Measurements from ENCODE around the gene LRRC4C.
"Not testable (repeated sequence)": the region's sequence is repeated elsewhere in the genome, so short reads cannot be mapped to it uniquely, and the experiment has no call there.

LRRC4C gene

DNA sequence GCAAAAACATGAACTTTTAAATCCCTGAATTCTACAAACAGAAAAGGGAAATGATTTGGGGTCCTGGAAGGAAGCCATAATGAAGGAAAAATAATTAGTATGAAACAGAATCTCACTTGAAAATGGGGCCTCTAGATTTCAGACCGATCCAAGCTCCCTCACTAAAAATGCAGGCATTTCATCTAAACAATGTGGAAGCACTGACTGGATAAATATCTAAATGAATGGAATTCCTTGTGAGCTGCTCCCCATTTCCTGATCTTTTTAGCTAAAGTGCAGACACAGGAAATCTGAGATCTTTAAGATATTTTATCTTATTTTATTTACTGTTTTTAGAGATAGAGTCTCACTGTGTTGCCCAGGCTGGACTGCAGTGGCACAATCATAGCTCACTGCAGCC, 1255.8 kb downstream of the LRRC4C start:
- DNase-seq = no peak

DNA sequence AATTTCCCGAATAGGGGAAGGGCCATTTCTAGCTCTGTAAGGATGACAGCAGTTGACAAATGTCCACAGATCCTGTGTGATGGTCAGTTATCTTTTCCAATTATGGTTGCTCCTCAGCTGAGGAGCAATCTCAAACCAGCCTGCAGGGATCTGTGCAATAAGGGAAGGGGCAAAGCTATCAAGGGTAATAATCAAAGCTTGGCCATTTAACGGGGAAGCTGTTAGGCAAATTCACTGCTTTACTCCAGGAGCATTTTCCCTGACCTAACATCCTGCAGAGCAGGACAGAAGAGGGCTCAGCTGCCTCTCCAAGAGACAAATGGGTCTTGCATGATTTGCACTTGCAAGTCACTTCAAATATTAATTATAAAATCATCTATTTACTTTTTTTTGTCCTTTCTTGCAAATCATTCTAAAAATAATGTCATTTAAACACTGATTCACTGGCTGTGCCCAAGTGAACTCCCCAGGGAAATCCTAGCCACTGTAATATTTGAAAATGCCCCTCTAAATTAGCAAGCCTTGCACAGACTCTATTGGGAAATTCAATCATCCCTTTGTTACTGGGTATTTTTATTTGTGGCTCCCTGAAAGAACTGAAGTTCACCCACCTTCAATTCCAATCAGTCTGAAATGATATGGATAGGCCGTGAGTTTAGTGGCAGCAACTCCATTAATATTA, 1256.7 kb downstream of the LRRC4C start:
- DNase-seq = no peak

DNA sequence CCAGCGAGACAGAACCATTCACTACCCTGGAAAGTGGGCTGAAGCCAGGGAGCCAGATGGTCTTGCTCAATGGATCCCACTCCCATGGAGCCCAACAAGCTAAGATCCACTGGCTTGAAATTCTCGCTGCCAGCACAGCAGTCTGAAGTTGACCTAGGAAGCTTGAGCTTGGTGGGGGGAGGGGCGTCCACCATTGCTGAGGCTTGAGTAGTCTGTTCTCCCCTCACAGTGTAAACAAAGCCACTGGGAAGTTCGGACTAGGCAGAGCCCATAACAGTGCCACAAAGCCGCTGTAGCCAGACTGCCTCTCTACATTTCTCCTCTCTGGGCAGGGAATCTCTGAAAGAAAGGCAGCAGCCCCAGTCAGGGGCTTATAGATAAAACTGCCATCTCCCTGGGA, 1266.9 kb downstream of the LRRC4C start:
- not testable (repeated sequence) for DNase-seq

DNA sequence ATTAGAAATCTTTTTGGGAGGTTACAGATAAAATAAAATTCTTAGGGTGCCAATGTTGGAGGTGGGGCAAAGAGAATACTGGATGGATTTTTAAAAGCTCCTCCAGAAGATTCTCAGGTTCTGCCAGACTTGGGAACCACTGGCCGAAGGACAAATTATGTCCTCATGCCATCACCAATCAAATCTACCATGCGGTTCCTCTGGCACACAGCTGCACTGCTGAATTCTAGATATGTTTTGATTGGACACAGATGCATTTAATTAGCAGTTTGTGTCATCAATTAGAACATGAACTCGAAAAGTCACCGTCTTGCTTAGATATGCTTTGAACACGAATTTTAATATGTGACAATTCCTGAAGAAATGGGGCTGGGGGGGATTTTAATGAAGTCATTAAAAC, 1269.2 kb downstream of the LRRC4C start:
- no peak for DNase-seq

DNA sequence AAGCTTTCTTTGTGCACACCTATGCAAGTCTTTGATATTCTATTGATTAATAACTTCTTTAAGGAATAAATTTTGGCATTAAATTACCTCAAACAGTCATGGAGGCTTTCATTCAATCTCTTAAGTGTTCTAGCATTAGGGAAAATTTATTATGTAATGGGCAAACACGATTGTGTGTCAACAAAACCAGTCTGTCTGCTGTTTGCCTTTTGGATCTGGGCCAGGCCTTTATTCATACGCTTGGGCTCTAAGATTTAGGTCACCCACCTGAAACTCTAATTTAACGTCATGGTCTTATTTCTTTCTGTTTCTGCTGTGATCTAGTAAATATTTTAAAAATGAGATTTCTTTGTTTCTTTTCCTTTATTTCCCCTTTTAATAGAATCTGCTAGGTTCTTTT, 1270.6 kb downstream of the LRRC4C start:
- DNase-seq = no peak

DNA sequence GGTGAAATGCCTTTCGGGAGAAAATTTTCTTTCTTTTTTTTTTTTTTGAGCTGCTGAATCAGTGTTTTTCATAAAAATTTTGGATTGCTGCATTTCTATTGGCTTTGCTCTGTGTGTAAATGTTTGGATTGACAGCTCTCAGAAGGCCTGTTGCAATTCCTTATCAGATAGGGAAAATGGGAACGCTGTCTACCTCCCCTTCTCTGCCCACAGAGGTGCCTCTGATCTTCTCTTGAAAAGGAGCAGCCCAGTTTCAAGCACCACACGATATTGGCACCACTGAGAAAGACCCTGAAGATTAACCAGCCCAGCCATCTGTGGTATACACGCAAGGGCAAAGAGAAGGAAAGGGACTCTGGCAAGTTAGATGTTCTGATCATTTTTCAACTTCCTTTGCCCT, 1272.2 kb downstream of the LRRC4C start:
- no peak for DNase-seq

DNA sequence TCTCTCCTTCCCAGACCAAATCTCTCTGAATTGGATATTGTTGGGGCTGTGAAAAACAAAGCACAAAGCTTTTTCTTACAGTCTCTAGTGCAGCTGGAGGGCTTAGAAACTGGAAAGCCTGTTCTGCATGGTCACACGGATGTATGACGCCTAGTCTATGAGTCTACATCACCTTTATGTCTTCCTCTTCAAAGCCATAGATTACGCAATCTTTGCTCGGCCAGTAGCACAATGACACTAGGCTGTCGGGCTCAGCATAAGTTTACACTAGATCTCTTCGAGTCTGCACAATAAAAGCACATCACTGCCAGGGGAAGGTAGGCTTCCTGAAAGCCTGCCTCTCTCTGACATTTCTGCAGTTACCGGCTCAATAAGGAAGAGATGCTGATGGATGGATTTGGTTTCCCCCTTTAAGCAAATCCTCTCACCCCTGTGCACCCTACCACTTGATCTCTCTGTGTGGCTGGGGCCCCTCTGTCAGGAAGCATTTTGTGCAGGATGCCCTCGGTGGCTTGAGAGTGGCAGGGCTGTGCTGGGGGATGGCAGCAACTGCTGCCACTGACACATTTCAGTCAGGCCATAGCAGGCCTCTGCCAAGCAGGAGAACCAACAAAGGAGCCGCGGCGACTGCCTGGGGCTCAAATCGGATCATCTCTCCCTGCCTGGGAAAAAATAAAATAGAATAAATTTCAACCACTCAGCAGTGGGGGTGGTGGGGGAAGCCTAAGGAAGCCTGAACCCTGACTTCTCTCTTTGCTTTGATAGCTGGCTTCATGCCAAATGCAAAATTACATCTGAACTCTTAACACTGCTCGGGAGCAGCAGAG, 1272.8 kb downstream of the LRRC4C start:
- no peak for DNase-seq

DNA sequence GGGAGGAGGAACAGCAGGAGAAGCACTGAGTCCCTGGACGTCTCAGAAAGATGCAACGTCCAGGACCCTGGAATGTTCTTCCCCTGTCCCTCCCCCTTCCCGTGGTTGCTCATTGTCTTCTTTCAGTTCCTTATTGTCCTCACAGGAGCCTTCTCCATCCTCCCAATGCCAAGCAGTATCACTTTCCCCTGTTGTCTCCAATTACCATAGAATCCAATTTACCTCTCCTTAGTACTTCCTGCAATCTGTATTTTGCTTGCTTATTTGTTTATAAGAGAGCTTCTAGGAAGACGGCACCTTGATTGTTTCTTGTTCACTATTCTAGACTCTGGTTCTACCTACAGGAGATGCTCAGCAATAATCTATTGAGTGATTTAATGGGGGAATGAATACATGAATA, 1273.7 kb downstream of the LRRC4C start:
- no peak for DNase-seq

DNA sequence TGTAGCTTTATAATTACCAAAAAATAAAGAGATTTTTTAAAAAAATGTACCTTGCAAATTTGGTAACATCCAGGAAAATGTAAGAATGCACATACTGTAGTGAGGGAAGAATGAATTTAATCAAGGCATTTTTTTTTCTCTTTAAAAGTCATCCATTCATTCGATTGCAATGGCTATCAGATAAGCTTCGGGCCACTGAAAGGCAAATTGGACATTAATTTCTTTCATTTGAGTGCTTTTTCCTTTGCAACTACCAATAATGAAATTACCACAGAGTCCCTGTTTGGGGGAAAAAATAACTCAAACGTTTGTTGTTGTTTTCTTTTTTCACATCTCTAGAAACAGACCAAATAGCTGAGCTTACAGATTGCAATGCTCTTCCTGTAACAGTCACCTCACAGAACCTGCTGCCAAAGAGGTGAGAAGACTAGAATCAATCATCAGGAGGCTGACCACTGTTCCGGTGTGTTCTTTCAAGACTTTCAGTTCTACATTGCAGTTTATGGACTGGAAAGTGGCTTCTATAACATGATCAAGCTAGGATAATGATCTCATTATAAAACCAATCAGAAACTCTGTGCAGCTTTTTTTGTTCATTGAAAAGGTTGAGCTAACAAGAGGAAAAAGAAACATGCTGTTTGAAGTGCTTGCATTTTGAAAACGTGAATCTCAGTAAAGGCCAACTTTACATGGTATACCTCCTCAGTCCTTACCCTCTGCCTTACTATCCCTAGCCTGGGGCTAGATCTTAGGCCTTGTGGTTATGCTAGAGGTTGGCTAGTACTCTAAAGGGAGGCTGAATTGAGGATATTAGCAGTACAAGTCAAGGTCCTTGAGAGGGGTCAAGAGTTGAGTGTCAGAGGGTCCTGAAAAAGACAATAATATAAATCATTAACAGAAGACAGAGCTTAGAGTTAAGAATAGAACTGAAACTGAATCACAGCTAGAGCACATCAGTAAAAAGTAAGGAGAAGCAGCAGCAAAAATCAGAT, 1276.1 kb downstream of the LRRC4C start:
- DNase-seq = no peak

DNA sequence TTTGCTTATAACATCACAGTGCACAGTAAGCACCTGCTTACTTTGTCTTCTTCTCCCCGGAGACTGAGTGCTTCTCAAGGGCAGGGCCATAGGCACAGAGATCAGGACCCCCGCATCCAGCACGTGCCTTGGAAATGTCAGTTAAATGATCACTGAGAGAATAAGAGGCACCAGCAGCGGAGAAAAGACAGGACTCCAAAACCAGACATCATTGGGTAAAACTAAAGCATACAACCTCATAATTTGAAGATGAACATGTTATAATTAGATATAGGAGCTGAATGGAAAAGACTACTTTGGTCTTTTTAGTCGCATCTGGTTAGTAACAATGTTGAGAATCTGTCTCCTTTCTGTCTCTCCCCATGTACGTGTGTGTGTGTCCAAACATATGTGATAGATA, 1279.9 kb downstream of the LRRC4C start:
- DNase-seq = no peak

DNA sequence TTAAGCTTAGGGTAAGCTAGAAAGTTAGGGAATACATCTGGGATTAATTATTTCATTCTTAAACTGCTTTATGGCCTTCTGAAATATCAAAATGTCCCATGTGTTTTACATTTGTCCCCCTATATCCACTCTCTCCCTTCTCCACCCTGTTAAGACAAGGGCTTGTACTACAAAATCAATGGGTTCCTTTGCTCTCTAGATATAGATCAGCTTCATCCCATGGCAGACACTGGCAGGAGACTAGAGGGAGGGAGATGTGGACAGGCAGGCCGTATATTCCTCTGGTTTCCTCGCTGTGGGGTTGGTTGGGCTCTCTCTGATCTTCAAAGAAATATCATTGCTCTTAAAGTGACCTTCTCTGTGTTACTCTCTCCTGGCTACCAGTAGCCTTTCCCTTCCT, 1281.0 kb downstream of the LRRC4C start:
- no peak for DNase-seq

DNA sequence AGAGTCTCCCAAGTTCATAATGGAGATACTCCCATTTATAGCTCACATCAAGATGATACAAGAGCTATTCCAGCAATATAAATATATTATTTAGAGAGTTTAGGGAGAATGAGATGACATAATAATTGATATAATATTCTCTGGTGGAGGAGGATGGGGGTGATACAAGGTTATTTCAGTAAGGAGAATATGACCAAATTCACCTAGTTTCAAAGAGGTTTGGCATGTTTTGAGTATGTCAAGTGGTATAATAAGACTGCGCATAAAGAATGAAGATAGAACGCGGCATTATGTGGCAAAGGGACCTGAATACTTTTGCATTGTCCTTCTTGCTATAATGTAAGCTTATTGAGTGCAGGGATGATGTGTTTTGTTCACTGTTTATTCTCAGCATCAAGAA, 1283.5 kb downstream of the LRRC4C start:
- DNase-seq = no peak

DNA sequence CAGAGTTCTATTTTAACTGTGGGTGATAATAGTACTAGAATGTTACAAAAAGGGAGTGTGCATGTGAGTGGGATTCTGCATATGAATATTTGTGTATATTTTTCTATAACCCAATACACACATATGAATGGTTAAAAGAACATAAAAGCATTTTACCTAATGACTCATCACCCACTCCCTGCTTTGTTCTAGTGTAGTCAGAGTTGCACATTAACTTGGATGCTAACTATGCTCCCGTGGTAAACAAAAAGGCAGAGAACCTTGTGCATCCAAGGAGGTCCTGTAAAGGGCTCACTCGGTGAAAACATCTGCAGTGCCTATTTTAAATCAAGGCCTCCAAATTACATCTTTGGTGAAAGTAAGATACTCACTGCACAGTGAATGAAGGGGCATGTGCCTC, 1289.4 kb downstream of the LRRC4C start:
- DNase-seq = no peak

DNA sequence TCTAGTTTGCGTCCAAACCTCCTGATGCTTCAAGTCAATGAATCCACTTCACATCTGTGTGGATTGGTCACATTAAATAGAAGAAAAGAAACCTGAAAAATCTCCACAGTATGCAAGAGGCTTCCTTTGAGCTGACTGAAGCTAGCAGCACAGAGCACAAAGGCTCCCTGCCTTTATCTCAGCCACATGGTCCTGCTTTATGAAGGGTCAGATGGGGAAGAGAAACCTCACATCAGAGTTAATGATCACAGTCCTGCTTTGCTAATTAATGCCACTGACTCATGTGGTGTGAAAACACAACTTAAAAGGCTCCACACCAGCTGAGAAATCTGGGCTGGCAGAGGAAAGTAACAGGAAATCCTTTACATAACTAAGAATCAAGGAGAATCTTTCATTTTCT, 1291.0 kb downstream of the LRRC4C start:
- DNase-seq = no peak

DNA sequence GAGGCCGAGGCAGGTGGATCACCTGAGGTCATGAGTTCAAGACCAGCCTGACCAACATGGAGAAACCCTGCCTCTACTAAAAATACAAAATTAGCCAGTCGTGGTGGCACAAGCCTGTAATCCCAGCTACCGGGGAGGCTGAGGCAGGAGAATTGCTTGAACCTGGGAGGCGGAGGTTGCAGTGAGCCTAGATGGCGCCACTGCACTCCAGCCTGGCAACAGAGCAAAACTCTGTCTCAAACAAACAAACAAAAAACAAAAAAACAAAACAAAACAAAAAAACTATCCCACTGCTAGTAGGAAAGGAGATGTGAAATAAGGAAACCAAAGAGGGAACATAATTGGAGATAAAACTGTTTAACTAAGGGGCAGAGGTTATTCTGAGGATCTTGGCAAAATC, 1291.6 kb downstream of the LRRC4C start:
- not testable (repeated sequence) for DNase-seq

DNA sequence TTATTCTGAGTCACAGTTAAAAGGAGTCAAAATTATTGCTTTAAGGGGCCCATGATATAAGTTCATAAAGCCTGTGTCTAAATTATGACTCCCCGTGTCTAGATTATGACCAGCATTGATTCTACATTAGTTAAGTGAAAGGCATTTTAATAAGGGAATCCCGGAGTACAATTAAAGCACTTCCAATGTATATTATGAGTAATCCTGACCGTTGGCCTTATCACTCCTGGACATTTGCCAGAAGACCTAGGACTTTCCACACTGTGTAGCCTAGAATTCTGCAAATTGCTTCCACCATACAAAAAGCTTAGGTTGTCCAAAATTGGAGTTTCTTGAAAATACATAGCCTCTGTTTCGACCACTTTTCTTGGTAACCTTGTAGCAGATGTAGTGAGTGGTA, 1292.6 kb downstream of the LRRC4C start:
- DNase-seq = no peak

DNA sequence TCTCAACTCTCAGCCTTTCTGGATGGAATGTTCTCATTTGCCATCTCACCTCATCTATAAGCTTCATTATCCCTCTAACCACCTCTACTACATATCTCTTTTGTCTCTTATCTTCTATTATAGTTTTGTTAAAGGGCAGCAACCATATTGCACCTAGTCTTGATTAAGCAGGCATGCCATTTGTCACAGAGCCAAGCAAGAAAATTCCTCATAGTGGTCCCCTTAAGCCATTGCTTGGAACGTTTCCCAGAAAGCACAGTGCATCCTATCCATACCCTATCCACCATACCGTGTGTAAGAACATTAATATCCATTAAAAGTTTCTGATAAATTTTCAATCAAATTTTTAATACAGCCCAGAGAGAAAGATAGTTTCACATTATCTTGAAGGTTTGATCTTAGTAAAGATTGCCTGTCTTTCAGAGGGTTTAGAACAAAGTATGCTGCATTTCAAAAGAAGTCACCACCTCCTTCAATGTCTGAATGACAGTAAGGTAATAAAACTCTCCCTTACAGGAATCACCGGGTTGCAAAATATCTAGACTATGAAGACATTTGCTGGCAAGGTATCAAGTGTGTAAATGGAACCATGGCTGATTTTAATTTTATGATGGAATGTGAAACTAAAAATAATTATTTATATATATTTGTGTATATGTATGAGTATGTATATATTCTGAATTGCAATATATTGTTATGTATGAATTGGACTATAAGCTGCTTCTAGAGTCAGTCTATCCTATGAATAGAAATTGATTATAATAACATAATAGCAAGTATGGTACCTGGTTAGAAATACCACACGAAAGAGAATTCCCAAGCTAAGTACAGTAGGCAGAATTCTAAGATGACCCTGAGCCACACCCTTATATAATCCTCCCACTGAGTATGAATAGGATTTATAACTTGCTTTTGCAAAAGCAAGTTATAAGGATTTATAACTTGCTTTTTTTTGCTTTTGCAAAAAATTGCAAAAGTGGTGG, 1296.3 kb downstream of the LRRC4C start:
- no peak for DNase-seq

DNA sequence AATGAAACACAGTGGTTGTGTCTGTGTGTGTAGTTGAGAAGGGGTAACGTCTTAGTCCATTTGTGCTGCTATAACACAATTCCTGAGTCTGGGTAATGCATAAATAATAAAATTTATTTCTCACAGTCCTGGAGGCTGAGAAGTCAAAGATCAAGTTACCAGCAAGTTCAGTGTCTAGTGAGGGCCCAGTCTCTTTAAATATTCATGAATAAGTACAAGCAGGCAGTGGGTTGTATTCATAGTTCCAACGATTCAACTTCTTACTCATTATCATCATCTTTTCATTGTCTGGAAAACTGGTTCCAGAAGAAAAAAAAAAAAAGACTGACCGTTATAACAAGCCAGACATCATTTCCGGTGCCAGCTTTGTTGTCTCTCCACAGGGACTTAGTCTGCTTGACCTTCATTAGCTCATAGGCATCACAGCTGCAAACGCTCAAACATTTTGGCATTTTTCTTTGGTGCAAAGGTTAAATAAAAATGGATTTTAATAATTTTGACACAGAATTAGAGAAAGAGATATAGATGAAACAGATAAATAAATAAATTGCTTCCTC, 1297.5 kb downstream of the LRRC4C start:
- no peak for DNase-seq

DNA sequence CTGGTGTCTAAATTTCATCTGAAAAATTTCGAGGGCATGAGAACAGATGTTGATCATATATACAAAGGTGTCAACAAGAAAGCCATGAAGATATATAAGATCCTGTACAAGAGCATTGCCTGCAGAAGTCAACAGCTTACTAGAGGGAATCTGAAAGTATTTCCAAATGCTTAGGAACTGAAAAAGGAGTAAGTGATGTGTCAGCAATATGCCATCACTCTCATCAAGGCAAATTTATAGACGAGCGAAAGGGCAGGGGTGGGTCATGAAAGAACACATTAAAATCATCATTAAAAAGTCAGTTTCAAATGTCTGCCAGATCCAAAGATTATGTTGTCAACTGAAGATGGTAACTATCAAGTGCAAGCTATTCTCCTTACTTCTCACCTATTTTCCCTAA, 1299.0 kb downstream of the LRRC4C start:
- no peak for DNase-seq

DNA sequence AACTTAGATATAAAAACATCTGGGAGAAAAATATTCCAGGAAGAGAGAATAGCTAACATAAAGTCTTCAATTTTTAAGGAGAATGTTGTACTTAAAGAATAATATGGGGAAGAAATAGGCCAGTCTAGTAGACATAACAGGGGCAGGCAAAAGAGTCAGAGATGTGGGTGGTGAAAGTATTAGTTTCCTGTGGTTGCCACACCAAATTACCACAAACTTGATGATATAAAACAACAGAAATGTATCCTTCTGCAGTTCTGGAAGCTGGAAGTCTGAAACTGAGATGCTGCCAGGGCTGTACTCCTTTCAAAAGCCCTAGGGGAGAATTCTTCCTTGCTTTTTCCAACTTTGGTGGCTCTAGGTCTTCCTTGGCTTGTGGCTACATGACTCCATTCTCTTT, 1309.7 kb downstream of the LRRC4C start:
- DNase-seq = no peak

DNA sequence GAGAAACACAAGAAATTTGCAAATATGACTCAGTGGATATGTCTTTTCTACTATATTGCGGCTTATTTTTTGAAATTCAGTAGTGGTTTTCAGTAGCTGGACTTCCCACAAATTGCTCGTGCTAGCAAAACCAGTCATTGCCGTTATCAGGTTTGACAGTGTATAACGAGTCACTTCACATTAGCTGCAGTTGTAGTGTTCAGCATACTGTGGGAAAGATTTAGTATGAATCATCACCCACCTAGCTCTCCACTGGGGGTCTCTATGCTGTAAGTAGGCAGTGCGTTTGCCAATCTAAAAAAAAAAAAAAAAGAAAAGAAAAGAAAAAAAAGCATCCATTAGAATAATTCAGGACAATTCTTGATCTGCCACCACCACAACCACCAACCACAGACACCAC, 1318.9 kb downstream of the LRRC4C start:
- no peak for DNase-seq

DNA sequence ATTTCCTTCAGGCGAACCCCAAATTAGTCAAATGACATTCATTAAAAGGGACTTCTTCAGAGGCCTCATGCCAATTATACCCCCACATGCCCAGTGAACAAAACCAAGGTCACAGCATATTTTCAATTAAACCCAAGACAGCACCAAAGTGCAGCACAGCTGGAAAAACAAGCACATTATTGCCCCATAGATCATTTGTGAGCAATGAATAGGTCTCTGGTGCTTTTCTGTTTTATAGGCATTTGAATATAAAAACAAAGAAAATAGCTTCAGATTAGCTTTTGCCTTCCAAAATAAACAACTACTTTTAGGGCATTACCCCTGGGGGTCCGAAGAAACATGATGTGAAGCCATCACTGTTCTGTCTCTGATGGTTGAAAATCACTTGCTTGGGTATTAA, 1319.9 kb downstream of the LRRC4C start:
- no peak for DNase-seq
